ENCODE data around the gene LARGE1.
"Not testable (repeated sequence)": the region's sequence is repeated elsewhere in the genome, so short reads cannot be mapped to it uniquely, and the experiment has no call there.

The LARGE1 gene

DNA sequence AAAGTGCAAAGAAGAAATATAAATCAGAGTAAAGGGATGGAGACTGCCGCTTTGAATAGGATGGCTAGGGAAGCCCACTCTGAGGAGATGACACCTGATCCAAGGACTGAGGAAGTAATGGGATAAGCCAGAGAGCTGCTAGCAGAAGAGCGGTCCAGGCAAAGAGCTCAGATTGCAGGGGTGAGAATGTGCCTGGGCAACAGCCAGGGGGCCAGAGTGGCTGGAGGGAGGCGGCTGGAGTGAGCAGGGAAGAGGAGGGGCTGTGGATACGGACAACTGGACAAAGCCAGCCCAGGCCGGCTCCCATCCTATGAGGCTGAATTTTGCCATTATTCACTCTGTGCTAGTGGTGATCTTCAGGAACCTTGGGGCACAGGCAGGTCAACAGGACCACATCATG is 501.8 kb downstream of the LARGE1 start:
- DNase-seq (ENCODE audit: low spot score), result no peak

DNA sequence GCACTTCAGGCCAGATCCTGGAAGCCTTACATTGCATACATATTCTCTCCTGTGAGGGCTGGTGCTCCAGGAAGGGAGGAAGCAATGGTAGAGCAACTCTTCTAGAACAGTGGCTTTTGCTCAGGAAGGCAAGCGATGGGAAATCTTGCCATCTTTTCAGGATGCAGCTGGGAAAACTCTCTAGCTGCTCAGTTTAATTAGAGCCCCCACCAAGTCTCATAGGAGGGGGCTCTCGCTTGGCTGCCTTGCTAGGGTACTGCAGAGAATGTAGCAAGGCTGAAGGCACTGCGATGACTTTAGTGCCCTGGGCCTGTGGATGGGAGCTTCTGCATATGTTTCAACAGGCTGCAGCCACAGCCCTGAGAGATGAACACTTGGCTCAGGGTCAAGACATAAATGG is 504.9 kb downstream of the LARGE1 start:
- DNase-seq (ENCODE audit: low spot score), result no peak

DNA sequence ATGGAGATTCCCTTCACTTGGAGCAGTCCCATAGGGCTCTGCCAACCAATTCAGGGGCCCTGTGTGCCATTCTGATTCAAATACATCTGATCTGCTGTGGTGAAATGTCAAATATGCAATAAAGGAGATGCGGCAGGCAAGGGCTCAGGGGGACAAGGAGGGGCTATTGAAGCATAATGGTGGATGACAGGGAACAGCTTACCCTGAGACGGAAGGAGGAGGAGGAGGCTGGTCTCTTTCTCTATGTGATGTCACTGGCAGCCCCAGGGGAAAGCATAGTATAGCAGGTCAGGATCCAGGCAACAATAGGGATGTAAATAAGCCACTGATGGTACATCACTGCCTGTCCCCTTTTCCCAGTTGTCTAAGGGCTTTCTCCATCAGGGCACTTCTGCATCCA is 511.2 kb downstream of the LARGE1 start:
- DNase-seq (ENCODE audit: low spot score), result no peak

DNA sequence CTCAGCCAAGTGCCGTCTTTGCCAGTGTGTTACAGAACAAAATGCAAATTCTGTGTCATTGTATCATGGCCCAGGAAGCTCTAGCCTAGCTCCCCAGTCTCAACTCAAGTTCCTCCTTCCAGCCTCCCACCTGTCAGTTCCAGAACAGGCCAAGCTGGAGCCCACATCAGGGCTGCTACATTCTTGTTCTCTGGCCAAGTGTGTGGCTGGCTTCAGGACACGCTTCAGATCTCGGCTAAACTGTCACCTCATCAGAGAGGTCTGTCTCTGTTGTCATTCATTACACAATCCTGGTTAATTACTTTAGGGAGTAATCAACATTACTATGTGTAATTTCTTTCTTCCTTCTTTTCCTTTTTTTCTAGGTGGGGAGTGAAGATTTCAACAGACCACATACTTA is 515.1 kb downstream of the LARGE1 start:
- no peak for DNase-seq (ENCODE audit: low spot score)

DNA sequence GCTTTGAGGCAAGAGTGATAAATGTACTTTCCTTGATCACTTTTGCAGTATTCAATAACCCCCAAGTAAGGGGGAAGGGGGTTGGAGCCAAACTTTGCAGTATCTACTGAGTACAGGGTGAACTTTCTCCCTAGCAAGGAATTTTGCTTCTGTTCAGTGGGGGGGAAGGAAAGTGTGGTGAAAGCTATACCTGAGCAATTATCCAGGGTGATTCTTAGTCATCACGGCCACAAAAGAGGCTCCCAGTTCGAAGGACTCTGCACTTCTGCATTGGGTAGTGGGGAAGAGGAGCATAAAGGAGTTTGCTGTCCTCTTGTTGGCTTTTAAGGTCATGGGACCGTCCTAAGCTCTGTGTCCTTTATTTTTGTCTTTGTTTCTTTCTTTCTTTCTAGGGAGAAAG is 515.6 kb downstream of the LARGE1 start:
- no peak for DNase-seq (ENCODE audit: low spot score)

DNA sequence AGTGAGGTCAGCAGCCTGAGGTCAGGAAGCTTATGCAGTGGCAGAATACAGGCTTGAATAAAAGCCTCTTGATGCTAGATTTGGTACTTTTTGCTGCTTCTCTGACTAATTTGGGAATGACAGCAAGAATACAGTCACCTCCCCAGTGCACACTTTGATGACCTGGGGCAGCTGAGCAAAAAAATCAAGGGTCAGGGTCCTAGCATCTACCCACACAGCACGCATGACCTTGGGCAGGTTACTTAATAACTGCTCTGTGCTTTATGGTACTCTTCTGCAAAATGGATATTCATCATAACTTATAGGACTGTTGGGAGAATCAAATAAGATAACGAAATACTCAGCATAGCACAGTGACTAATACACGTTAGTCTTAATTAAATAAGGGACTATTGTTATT is 518.0 kb downstream of the LARGE1 start:
- no peak for DNase-seq (ENCODE audit: low spot score)

DNA sequence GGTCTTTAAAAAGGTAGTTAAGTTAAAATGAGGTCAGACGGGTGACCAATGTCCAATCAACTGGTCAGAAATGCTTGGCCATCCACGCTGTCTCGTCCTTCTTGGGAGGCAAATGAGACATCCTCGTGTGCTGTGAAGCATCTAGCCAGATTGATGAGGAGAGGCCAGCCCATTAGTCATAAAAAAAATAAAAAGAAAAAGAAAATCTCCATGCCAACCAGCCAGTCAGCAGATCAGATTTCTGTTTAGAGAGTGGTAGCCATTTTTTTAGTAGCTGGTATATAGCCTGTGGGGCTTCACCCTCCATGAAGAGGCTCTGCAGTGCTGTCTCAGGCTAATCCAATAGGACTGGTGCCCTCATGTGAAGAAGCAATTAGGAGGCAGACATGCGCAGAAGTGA is 519.0 kb downstream of the LARGE1 start:
- no peak for DNase-seq (ENCODE audit: low spot score)

DNA sequence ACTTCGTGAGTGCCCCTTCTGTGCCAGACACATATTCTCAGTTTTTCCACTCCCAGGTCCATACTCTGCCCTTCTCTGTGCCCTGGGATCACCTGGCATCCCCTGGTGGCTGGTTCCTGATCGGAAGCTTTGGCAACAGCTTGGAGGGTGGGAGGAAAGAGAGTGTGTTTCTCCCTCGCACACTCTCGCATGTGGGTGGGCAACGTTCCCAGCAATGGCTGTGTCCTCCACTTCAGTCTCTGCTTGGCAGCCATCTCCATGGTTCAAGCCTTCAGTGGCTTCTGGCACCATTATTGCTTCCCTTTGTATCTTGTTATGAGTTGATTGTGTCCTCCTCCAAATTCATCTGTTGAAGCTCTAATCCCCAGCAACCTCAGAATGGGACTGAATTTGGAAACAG is 519.4 kb downstream of the LARGE1 start:
- no peak for DNase-seq (ENCODE audit: low spot score)

DNA sequence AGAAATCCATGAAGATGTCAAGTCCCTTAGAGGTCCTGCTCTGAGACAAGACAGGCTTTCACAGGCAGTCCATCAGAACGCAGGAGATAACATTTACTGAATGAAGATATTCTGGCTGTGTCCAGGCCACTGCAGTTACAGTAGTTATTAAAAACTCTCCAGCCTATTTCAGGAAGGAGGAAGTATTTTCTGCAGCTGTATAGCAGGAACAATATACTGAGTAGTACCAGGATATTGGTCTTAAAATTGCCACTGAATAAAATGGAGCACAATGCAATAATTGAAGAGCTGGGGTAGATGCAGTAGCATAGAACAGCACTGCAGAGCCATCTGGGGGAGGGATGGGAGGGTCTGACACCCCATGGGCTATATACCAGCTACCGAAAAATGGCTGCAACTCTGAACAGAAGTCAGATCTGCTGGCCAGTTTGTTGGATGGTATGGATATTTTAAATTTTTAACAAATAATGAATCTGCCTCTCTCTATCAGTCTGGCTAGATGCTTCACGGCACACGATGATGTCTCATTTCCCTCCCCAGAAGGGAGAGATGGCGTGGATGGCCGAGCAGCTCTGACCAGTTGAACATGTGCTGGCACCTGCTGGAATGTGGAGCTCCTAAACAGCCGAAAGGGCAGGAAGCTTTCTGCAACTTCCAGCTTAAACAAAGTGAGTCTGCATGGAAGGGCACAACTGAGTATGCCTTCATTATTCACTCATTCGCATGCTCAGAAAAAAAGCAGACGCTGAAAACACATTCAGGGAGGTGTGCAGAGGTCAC is 520.0 kb downstream of the LARGE1 start:
- DNase-seq (ENCODE audit: low spot score), result no peak

DNA sequence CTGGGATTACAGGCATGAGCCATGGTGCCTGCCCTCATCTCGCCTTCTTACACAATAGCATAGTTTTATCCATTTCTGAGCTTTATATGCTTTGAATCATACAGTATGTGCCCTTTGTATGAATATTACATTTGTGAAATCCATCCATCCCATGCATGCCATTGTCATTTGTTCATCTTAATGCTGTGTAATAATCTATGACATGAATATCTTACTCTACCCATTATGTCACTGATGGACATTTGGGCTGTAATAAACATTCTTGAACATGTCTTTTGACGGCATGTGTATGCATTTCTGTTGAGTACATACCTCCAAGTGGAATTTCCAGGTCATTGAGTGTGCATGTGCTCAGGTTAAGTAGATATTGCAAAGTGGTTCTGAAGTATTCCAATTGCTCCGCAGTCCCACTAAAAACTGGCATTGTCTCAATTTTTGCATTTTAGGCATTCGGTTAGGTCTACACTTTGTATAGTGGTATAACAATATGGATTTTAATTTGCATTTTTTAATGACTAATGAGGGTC is 522.8 kb downstream of the LARGE1 start:
- no peak for DNase-seq (ENCODE audit: low spot score)

DNA sequence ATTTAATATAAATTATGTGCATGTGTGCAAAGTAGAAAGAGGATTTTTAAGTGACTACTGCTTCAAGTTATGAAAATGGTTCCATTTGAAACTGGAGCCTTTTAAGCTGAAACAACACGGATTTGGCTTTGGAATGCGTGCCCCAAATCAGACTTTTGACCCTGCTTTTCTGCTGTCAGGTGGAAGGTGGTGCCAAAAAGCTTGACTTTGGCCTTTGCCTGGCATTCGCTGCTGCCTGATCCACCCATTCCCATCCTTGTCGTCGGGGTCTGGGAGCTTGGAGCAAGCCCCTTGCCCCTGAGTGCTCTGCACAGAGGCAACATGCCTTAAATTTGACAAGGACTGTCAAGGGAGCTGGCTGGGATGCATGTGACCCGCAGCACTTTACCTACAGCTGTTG is 526.8 kb downstream of the LARGE1 start:
- no peak for DNase-seq (ENCODE audit: low spot score)

DNA sequence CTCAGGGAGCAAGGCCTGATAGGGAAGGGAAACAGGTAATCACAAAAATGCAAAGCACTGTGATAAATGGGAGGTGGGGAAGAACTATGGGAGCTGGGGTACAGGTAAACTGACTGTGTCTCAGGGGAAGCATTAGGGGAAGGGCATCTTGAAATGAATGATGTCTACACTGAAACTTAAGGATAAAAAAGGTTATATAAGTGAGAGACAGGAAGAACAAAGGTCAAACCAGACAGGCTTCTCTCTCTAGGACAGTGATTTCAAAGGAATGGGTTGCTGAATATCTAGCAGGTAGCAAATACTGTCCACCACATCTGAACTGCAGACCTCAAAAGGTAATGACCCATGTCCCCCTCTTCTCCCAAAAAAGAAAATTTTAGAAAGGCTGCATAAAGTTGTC is 529.0 kb downstream of the LARGE1 start:
- DNase-seq (ENCODE audit: low spot score), result no peak

DNA sequence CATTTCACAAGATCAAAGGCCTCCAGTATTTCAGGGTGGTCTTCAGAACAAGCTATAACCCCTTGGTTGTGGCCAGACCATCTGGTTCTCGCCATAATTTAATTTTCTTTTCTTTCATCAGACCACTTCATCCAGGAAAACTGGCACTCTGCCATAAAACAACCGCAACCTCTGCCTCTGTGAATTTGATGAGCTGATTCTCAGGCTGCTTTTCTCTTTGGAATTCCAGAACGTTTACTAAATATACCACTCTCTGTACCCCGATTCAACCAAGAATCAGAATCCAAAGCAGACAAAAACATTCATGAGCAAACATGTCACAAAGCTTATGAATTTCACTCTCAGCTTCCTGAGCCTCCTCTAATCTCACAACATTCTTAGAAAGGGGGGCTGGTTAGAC is 530.3 kb downstream of the LARGE1 start:
- DNase-seq (ENCODE audit: low spot score), result no peak

DNA sequence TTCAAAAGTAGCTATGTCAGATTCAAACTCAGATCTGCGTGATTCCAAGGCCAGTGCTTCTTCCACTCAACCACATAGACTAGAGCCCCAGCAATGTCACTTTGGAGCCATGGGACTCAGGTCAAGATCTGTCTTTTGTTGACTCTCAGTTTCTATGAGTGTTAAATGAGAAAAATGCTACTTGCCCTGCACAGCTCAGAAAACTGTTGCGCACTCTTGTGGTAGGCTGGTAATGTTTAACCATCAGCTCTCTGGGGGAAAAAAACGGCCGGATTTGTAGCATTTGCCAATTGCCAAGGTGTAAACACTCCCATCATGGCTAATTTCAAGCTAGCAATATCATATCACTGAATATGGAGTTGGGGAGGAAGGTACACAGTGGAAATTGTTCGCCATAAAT is 534.0 kb downstream of the LARGE1 start:
- DNase-seq (ENCODE audit: low spot score), result no peak

DNA sequence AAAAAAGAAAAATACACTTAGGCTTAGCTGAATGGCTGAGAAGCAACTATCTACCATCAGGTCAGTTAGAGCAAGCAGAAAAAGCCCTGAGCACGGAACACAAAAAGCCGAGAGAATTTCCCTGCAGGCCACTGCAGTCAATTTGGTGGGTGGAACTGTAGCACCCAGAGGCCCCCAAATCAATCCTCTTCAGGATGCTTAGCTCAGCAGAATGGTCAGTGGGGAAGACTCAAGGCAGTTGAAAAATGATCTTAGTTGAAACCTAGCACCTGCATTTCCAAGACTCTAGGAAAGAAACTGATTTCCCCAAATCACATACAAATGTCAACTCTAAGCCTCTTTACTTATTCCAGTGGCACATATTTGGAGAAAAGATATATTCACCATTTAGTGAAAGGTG is 534.7 kb downstream of the LARGE1 start:
- no peak for DNase-seq (ENCODE audit: low spot score)

DNA sequence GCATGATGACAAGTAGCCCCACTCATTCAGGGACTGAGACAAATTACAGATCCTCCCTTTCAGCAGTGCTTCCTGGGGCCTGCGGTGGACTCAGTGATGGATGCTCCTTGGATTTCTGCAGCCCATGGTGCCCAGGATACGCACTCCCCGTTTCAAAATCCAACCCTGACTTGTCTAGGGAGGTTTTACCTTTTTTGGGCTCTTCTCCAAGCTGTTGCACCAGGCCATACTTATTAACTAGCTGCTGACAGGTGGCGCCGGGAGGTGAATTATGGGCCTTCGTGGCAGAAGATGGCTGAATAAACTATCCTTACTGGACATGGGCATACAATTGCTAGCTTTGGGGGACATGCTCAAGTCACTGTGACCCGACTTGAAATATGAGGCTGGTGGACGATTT is 537.8 kb downstream of the LARGE1 start:
- DNase-seq (ENCODE audit: low spot score), result no peak

DNA sequence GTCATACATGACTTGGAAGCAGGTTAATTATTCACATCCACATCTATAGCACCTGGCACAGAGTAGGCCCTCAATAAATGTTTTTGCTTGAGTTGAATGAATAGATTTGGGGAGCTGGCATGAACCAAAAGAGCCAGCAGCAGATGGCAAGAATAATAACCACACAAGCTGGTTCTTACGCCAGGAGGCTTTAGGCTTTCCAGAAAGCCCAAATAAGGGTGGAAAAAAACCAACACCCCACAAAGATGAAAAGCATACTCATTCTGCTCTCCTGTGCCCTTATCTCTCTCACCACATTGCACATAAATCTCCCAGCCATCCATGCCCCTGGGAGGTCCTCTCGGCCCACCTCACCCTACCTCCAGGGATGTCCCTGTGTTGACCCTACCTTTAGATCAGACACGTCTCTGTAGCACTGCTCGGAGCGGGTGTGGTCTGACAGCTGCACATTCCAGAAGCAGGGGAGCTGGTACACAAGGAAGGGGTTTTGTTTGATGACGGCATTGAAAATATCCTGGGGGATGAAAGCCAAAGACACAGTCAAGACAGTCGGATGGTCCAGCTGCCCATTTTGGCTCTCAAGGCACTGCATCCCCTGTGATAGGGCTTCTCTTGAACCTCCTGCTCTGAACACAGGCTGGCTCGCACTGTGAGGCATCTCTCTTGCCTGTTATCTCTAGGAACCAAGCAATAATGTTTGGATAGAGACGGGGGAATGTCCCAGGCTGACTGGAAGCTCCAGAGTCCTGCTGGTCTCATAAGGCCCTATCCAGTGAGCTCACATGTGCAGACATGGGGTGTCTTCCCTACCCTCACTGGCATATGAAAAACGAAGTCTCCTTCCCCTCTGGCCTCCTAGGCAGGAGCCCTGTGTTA is 538.5 kb downstream of the LARGE1 start:
- no peak for DNase-seq (ENCODE audit: low spot score)

DNA sequence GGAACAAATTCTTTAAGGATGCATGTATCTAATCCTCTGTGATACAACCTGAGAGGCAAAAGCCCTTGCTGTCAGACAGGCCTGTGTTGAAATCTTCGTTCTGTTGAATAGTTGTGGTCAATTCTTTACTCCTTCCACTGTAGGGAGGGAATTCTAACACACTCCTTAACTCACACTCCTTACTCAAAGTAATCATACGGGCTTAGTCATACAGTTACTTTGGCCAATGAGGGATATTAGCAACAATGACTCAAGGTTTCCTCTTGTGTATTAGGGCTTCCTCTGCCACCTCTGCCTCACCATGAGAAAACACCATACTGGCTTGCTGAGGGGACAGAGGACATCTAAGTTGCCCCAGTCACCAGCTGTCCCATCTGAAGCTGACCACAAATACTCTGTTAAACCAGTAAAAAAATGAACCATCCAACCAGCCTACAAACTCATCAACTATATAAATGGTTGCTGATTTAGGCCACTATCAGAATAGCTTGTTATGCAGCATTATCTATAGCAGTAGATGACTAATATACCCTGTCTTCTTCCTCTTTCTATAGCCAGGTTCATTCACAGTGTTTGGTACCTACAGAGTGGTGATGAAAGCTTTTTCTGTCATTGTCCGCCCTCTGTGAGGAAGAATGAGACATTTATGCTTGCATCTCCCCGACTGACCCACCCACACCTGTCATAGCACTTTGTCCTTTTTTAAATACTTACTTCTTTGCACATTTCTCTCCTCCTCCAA is 539.3 kb downstream of the LARGE1 start:
- peak; percentile 60 for DNase-seq (ENCODE audit: low spot score)

DNA sequence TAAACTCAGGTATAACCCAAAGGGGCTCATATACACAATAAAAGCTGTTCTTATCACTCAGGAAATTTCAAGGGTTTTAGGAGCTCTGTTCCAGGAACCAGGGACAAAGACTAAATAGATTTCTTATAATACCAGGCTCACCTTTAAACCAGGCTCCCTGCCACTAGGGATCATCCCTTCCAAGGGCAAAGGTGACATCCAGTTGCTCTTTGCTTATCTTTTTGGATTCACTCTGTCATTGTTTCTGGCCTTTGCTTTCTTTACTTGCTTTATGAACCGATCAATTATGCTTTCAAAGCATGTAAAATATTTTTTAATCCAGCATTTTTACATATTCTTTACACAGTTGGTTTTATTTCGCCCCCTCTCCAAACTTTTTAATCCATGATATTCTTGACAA is 540.4 kb downstream of the LARGE1 start:
- DNase-seq (ENCODE audit: low spot score), result no peak

DNA sequence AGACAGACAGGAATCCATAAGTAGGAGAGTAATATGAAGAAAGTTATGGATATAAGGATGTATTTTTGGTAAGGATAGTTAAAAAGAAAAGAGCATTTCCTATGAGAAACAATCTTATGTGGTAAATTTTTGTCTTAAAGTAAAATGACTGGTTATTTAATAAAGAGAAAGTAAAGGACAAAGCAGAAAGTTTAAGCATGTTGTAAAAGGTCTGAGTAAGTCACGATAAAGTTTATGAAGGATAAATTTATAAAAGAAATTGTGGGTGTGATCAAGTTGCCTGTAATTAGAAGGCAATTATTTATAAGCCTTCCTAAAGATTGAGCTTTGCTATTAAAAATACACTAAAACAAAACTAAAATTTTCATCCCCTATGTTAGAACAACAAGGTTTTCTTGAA is 547.4 kb downstream of the LARGE1 start:
- no peak for DNase-seq (ENCODE audit: low spot score)

DNA sequence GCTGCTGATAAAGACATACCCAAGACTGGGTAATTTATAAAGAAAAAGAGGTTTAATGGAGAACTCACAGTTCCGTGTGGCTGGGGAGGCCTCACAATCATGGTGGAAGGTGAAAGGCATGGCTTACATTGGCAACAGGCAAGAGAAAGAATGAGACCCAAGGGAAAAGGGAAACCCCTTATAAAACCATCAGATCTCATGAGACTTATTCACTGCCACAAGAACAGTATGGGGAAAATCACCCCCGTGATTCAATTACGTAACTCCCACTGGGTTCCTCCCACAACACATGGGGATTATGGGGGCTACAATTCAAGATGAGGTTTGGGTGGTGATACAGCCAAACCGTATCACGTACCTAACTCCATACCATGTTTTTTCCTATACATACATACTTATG is 557.0 kb downstream of the LARGE1 start:
- not testable (repeated sequence) for DNase-seq (ENCODE audit: low spot score)

DNA sequence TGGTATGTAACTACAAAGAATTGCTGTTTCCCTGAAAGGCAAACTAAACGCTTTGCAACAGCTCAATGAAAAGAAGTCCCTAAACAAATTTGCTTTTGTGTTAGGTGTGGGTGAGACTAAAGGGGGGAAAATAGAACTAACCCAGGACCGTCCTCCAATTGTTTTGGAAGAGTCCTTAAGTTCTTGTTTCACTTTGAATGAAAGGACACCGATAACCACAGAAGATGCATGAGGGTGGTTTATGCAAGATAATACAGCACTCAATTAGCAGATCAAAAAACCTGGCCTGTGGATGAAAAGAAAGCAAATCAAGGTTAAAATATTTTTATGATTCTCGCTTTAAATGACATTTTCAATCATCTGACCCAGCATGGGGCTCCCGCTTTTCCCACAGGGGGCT is 557.6 kb downstream of the LARGE1 start:
- DNase-seq (ENCODE audit: low spot score), result no peak

DNA sequence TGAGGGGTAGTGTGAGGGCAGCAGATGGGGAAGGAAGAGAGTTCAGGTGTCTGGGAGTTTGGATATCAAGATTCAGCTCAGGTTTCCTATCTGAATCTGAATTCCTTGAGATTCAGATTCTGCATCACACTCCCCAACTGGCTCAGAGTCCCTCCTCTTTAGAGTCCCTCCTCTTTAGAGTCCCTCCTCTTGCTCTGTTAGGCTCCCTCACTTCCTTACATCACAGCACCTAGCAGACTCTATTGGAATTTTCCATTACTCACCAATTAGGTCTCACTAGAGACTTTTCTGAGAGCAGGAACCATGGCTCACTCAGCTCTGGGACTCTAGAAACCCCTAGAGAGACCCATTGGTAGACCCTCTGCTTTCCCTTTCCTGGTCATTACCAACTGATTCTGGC is 558.7 kb downstream of the LARGE1 start:
- peak; percentile 6 for DNase-seq (ENCODE audit: low spot score)
